Skin epidermis (tissue), 12 donors: ENCODE measurements around the gene SESN3.
"Not testable (repeated sequence)": the region's sequence is repeated elsewhere in the genome, so short reads cannot be mapped to it uniquely, and the experiment has no call there.

Experiments used
- H3K27ac ChIP-seq, 21 experiments: fragments of 200-600 bp; sonication (generic) in 11 of 21; one replicate each; pipeline ENCODE4 v1.5.0; 2020; ENCODE audit warnings: mild to moderate bottlenecking in 3 of 21, inconsistent platforms in 2 of 21, moderate library complexity in 2 of 21
- H3K4me3 ChIP-seq, 7 experiments: fragments of 200-600 bp; sonication (generic) in 2 of 7; one replicate each; pipeline ENCODE4 v1.5.0; 2020; ENCODE audit warnings: inconsistent platforms in 2 of 7, mild to moderate bottlenecking in 2 of 7, moderate library complexity in 1 of 7

Gene SESN3, protein sequence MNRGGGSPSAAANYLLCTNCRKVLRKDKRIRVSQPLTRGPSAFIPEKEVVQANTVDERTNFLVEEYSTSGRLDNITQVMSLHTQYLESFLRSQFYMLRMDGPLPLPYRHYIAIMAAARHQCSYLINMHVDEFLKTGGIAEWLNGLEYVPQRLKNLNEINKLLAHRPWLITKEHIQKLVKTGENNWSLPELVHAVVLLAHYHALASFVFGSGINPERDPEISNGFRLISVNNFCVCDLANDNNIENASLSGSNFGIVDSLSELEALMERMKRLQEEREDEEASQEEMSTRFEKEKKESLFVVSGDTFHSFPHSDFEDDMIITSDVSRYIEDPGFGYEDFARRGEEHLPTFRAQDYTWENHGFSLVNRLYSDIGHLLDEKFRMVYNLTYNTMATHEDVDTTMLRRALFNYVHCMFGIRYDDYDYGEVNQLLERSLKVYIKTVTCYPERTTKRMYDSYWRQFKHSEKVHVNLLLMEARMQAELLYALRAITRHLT

DNA sequence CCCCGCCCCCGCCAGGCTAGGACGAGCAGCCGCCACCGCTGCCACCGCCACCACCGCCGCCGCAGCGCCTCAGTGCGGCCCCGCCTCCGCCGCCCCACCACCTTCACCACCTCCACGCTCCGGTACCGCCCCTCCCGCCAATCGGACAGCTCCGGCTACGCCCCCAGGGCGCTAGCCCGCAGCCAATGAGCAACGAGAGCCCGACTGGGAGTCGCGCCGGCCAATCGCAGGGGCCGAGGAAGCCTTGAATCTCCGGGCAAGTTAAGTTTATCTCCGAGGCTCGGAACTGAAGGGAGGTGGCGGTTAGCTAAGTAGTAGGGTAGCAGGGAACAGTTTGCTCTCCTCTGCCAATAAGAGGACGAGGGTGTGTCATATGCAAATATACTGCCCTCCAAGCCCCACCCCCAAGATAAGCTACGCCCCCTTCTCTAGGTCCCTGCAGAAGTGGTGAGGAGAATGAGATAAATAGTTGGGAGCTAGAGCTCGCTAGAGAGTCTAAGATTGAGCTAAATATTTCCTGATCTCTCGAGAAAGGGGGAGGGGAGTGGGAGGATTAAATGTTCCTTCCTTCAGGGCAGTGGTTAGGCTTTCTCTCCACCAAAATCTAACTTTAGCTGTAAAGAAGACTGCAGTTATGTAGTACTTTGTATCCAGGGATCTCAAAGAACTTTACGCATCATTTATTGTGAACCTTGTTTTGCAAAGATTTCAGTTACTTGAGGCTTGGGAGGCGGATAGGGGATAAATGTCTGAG is at the start of gene SESN3:
Gene SESN3 (minus strand): TSS at position 76 of the 754 bp plus-strand sequence. CDS start 342 bp downstream, outside the sequence.
- H3K4me3 ChIP-seq, result peak within 1 kb of the TSS; percentile 65 to 97 (median 87)
- H3K27ac ChIP-seq, result peak within 1 kb of the TSS; percentile 15 to 95 (median 89)

DNA sequence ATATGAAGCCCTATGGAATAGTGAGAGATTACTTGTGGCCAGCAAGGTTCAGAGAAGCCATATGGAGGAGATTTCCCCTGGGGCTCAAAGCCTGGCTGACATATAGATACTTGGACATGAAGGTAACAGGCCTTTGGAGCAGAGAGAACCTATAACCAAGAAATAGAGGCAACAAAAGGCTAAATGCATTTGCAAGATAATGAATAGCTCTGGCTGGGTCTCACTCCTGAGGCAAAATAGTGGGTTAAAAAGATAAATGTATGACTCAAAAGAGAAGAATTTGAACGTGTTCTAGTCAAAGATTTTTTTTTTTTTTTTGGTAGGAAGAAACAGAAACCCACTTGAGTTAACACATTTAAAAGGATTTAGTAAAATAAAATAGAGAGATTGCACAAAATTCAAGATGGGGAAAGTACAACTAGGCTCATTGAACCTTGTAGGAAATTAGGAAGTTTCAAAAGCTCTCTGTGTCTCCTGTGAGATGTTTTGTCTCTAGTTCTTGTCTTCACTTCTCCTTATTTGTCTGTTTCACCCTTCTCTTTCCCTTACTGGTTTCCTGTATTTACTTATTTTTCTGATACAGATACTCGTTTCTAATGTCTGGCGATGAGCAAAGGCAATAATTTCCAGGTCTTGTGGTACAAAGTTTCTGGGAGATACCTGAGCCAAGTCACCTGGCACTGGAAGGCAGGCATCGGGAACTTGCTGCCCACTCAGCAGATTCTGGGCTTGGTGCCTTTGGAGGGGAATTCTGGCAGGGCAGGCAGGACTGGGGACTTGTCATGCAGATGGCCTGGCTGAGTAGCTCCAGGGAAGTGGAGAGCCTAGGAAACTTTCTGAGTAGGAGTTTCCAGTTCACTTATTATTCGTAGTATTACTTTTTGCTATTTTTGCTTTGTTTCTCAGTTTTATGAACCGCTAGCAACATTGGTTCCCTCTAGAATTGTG is 49.2 kb upstream of the SESN3 start:
- H3K27ac ChIP-seq, result peak overlapping the region in 7 of 21 experiments; percentile 4 to 49 (median 24)

DNA sequence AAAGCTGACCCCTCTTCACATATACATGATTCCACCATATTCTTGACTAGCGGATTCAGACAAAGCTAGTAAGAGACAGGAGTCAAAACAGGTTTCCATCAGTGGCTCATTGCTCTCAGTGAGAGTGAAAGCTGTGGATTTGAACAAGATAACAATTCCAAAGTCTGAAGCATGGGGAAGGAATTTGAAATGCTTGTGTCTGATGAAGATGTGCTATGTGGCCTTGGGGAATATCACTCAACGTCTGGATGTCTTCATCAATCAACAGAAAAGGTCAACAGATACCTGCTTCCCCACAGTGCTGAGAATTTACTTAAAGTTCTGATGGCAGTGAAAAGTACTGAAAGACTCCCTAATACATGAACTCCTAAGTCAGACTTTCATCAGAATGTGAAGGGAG is 46.9 kb upstream of the SESN3 start:
- H3K27ac ChIP-seq, result no peak overlapping the region
- no peak overlapping the region for H3K4me3 ChIP-seq

More for the DNA sequence above, 49.2 kb upstream of the SESN3 start:
- no peak overlapping the region for H3K4me3 ChIP-seq

DNA sequence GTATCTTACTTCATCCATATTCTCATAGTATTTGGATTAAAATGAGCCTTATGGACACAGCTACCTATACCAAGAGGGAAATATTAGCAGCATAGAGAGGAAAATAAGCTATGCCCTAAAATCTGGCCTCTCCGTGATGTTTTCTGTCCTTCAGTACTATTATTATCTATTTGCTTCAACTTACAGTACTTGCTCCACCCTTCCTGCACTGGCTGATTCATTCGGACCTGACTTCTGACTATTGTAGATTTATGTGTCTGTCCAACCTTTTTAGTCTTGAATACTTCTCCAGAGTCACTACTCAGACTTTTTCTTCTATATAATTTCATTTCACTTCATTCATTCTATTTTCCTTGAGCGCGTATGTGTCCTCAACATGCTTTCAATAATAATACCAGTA is 45.1 kb upstream of the SESN3 start:
- H3K27ac ChIP-seq, result no peak overlapping the region
- no peak overlapping the region for H3K4me3 ChIP-seq

DNA sequence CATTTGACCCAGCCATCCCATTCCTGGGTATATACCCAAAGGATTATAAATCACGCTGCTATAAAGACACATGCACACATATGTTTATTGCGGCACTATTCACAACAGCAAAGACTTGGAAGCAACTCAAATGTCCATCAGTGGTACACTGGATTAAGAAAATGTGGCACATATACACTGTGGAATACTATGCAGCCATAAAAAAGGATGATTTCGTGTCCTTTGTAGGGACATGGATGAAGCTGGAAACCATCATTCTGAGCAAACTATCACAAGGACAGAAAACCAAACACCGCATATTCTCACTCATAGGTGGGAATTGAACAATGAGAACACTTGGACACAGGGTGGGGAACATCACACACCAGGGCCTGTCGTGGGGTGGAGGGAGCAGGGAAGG is 42.6 kb upstream of the SESN3 start:
- not testable (repeated sequence) for H3K27ac ChIP-seq, H3K4me3 ChIP-seq

DNA sequence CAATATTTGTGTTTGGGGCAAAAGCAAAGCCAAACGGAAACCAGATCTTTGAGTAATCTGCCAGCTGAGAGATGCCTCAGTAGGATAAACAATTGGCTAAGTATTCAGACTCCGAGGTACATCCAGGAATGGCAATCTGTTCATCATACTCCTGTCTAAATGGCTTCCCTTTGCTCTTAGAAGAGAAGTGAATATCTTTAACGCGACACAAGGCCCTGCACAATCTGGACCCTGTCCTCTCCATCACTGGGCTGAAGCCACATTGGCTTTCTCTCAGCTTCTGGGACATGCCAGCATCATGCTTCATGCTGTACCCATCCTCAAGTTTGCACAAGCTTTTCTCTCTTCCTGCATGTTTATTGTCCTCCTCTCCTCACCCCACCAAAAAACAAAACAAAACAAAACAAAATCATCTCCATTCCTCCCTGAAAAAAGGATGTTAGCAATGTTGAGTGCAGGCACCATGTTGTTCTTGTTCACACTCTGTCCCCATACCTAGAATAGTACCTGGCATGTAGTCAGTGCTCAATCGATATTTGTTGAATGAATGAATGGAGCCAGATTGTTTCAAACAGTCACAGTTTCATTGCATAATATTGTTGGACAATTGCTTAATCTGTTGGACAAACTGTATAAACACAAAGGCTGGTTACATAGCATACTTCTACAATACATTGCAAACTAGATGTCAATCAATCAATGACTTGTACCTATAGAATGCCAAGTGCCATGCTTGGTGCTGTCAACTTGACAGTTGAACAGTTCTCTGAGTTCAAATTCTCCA is 38.2 kb upstream of the SESN3 start:
- H3K27ac ChIP-seq, result no peak overlapping the region

DNA sequence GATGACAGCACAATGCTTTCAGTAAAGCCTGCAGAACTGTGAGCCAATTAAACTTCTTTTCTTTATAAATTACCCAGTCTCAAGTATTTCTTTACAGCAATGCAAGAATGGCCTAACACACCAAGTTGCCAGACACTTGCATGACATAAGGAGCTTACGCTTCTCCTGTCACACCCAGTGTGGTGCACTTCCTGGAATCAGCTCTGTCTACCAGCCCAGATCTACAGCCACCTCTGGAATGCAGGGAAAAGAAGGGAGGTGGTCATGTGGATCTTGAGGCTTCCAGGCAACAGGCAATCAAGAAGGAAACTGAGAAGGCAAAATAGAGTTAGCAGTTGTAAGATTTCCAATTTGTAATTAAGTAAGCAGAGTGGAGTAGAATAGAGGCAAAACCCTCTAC is 37.4 kb upstream of the SESN3 start:
- H3K27ac ChIP-seq, result no peak overlapping the region
- H3K4me3 ChIP-seq, result no peak overlapping the region

More for the DNA sequence above, 38.2 kb upstream of the SESN3 start:
- H3K4me3 ChIP-seq, result no peak overlapping the region

DNA sequence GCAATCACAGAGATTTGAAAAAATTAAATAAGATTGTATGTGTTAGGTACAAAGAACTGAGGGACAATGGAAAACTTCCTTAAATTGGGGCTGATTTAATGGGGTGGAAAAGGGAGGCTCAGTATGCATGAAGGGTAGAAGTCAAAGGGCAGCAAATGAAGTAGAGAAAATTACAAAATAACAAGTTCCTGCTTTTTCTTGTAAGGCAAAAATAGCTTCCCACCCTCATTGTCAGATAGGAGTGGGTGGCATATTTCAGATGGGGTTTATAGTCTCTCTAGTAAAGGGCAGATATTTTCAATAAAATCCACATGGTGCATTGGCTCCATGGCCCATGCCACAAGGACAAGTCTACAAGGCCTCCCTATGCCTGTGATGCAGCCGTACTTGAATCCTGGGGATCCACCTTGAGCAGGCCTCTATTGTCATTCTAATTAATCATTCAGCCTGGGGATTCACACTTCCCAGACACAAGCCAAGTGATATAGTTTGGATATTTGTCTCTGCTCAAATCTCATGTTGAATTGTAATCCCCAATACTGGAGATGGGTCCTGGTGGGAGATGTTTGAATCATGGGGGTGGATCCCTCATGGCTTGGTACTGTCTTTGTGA is 36.7 kb upstream of the SESN3 start:
- Histone ChIP-seq H3K4me3 (no peak overlapping the region), H3K27ac (peak overlapping the region in 1 of 21 experiments; percentile 48)

DNA sequence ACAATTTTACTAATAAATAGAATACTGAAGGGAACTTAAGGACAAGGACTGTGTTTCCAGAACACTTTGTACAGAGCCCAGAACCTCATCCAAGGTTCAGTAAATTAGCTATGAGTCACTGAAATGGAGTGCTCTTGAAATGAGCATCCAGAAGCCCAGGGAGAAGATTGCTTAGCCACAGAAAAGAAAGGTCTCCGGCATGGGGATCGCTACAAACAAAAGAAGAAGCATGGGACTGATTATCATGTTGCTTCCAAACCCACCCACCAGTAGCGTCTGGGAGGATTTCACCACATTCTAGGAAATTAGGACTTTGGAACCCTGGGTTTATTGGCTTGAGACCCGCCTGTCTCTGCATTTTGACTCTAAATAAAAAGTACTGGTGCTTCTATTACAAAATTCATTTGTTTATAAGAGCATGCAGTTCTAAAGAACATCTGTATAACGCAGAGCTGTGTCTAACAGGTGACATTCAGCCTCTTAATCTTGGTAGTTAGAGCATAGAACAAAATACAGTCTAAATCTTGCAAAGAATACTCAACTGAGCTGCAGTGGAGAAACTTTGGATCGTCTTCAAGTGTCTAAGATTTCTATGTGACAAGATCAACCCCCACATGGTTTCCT is 35.9 kb upstream of the SESN3 start:
- peak overlapping the region in 1 of 21 experiments; percentile 48 for H3K27ac ChIP-seq
- H3K4me3 ChIP-seq, result no peak overlapping the region

DNA sequence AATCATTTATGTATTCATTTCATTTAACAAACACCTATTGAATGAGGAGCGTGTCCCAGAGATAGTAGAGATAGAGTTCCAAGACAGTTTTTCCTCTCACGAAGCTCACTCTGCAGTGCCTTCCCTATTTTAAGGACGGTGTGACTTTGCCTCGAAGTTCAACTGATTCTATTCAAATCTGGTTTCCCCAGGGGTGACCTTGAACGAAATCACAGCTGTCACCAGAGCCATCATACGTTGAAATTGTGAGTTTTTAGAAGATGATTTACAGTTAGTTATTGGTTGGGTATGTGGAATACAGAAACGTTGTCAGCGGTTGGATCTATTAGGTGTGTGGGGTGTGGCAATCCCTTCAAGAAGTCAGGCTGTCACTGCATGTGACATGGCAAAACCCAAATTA is 33.9 kb upstream of the SESN3 start:
- Histone ChIP-seq H3K27ac (no peak overlapping the region), H3K4me3 (no peak overlapping the region)

DNA sequence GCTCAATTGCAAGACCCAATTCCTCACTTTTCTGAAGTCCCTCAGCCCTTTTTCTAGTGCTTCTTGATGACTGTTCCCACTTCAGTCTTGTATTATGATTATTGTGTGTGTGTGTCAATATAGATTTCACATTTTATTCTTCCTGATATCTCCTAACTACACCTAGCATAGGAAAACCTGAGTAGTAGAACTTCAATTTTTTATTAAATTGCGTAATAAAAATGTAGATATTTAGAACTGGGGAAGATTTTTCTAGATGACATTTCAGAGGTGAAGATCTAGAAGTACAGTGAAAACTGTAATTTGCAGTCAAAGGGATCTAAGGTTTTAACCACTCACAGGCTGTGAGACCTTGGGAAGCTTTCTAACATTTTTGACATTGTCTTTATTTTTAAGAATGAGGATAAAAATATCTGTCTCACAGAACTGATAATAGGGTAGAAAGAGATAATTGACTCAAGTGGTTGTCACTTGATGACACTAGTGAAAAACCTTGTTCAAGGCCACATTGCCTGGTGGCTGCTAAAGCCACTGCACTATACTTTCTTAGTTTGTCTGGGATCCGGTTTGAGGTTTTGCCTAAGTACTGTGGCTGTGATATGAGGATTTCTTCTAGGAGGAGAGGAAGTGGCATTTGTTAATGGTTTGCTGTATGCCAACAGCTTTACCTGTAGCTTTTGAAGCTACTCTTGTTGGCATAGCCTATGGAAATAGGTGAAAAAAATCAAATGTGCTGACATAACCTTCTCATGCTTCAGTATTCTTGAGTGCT is 32.2 kb upstream of the SESN3 start:
- H3K27ac ChIP-seq, result no peak overlapping the region
- H3K4me3 ChIP-seq, result no peak overlapping the region

DNA sequence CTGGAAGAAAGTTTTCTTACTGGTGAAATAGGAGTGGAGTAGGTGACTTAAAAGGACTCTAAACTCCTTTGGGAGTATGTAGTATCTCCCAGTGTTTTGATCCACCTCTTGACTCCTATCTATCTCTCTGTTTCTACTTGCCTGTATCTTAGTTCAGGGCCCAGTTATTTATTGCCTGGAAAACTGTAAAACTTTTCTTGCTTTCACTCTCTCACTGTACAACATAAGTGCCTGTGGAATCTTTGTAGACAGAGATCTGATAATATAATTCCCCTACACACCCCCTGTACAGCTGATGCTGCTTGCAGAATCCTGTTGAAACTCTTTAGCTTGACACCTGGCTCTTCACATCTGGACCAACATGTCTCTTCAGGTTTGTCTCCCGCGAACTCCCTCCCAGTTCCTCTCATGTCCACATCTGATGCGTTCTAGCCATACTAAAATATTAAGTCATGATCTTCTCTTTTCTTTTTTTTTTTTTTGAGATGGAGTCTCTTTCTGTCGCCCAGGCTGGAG is 26.5 kb upstream of the SESN3 start:
- H3K4me3 ChIP-seq, result no peak overlapping the region
- H3K27ac ChIP-seq, result peak overlapping the region in 4 of 21 experiments; percentile 39 to 82 (median 66)

DNA sequence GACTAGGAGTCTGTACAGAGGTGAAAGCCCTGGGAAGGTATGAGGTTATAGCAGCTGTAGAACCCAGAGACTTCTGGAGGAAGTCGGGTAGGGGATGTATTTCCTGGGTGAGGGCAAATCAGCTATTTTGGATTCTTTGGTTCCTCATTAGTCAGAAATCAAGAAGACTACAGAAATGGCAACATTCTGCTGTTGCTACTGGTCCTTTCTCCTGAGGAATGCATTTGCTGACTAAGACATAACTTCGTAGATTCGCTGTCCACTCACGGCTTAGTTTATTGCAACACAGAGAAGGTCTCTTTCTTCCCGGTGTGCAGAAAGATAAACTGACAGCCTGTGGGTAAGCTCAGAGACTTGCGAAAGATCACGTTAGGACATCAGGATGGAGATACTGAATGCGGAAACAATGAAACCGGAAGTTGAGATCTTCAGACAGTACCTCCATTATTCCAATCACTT is 25.3 kb upstream of the SESN3 start:
- Histone ChIP-seq H3K4me3 (no peak overlapping the region), H3K27ac (peak overlapping the region in 13 of 21 experiments; percentile 22 to 82 (median 65))

DNA sequence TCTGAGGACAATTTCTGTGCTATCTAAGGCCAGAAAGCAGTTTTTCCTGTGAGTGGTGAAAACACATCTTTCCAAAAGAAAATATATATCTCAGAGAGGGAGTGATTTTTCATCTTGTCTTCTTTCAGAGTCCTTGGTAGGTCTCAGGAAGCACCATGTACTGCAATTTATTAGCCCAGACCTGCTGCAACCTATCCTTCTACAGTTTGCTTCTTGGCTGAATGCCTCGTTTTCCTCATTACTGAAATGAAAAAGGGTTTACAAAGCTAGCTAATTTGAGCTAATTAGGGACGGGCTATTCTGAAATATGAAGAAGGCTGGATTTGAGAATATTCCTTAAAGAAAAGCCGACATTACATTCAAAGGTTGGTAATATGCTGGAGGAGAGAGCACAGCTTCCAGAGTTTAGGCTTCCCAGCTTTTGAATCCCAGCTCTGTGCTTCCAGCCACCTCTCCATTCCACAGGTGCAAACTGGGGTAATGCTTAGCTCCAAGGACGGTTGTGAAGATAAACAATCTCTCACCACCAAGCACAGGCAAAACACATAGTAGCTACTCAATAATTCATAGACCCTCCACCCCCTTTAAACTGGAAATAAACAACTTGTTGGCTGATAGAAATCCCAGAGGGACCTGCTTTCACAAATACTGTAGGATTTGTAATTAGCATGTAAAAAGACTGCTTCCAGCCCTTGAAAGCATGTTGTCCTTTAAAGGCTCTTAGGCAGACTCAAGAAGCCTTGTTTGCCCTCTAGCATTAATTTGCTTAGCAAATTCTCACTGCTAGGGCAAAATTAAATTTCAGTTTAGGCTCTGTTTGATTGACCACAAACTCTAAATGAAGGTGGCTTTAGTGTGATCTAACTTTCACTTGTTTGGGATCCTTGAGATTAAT is 24.5 kb upstream of the SESN3 start:
- no peak overlapping the region for H3K4me3 ChIP-seq
- peak overlapping the region in 17 of 21 experiments; percentile 10 to 82 (median 59) for H3K27ac ChIP-seq

DNA sequence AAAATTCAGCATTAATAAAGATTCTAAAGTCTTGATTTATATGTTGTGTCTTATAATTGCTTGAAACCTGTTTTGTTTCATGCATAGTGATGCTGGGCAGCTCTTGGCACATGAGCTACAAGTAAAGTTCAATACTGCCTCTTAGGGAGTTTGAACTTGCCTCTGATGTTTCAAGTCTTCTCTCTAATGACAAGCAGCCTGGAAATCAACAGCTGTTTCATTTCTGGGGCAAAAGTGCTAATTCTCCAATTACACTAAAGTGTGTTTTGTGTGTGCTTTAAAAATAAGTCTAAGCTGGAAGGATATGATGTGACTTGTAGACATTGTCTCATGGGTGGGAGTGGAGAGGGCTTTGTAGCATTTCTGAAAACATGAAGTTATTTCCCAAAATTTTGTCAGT is 23.7 kb upstream of the SESN3 start:
- peak overlapping the region in 17 of 21 experiments; percentile 11 to 82 (median 47) for H3K27ac ChIP-seq
- no peak overlapping the region for H3K4me3 ChIP-seq
